GM12892 (cell line): Measurements from ENCODE around the gene AKAIN1.
A peak's percentile ranks its signal among the peaks of the same experiment; 100 is the strongest.

Experiments used
- POLR2A ChIP-seq: IDR thresholded peaks from 2 replicates; pipeline ENCODE4 v1.6.1; 2011; ENCODE audit warnings: low read depth, low read length, control low read depth
- TAF1 ChIP-seq: IDR thresholded peaks from 2 replicates; pipeline ENCODE4 v1.6.1; 2011; ENCODE audit warnings: low read depth, mild to moderate bottlenecking, control low read depth, low read length, borderline replicate concordance

- TF ChIP-seq POLR2A = peak; percentile 86
- TF ChIP-seq TAF1 = peak; percentile 80
Measured at GRCh38 chr18:5237723-5238370, 40.8 kb upstream of the AKAIN1 start.
